ENCODE data around the gene UMAD1. TPM values are rescaled to one million over a fixed set of nuclear protein-coding genes. Genes with fewer than 3 reads are reported as not detected.

UMAD1 gene
- total RNA-seq, 1 donor from 2014 or later = 16.4 TPM

DNA sequence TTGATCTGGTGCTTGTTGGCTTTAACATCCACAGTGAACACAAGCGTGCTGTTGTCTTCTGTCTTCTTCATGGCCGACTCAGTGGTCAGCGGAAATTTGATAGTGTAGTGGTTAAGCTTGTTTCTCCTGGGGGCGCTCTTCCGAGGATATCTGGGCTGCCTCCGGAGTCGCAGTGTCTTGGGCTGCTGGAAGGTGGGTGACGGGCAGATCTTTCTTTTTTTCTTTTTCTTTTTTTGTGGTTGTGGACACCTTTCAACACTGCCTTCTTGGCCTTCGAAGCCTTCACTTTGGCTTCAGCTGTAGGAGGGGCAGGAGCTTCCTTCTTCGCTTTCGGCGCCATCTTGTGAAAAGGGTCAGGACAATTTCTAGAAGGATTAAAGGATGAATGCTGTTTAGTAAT is 101.7 kb downstream of the UMAD1 start:
- Histone ChIP-seq H3K36me3 (no peaks in the 10 kb centered on the region), H3K27ac (replicated peaks) (no peak overlapping the region), H3K4me3 (no peak overlapping the region), H3K27me3 (ENCODE audit: low read depth) (no peaks in the 10 kb centered on the region), H3K9me3 (replicated peaks) (no peaks in the 10 kb centered on the region), H3K4me1 (peaks cover 44% of the 10 kb centered on the region)
- TF ChIP-seq, protein P1, sequence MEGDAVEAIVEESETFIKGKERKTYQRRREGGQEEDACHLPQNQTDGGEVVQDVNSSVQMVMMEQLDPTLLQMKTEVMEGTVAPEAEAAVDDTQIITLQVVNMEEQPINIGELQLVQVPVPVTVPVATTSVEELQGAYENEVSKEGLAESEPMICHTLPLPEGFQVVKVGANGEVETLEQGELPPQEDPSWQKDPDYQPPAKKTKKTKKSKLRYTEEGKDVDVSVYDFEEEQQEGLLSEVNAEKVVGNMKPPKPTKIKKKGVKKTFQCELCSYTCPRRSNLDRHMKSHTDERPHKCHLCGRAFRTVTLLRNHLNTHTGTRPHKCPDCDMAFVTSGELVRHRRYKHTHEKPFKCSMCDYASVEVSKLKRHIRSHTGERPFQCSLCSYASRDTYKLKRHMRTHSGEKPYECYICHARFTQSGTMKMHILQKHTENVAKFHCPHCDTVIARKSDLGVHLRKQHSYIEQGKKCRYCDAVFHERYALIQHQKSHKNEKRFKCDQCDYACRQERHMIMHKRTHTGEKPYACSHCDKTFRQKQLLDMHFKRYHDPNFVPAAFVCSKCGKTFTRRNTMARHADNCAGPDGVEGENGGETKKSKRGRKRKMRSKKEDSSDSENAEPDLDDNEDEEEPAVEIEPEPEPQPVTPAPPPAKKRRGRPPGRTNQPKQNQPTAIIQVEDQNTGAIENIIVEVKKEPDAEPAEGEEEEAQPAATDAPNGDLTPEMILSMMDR (IDR thresholded peaks at IDR 0.05; ENCODE audit: borderline replicate concordance) = no peak
- intact Hi-C loops (cut with micrococcal nuclease) = no loop called here
- DNase-seq = no peak

GRCh38 chr7:7745258-7745657 is 104.7 kb downstream of the UMAD1 start:
- Histone ChIP-seq H3K4me1 (peaks cover 24% of the 10 kb centered on the region), H3K36me3 (no peaks in the 10 kb centered on the region), H3K9me3 (replicated peaks) (no peaks in the 10 kb centered on the region), H3K4me3 (no peak overlapping the region), H3K27ac (replicated peaks) (peak overlapping the region; percentile 49), H3K27me3 (ENCODE audit: low read depth) (no peaks in the 10 kb centered on the region)
- TF ChIP-seq, protein P1 (IDR thresholded peaks at IDR 0.05; ENCODE audit: borderline replicate concordance) = no peak
- intact Hi-C loops (cut with micrococcal nuclease) = no loop called here
- no peak for DNase-seq

DNA sequence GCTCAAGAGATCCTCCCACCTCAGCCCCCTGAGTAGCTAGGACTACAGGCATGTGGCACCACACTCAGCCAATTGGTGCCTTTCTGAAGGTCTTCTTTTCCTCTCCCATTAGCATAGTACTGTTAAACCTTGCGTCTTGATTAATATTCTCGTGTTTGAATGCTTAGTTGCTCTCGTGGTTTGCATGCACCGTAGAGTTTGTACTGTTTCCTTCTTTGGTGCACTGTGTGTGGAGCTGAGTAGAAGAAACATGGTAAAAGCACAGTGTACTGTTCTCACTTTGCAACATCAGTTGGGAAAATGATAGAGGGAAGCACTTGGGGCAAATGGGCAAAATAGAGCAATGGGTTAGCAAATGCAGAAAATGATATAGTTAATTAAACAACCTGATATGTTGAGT is 105.4 kb downstream of the UMAD1 start:
- Histone ChIP-seq H3K4me1 (peaks cover 26% of the 10 kb centered on the region), H3K4me3 (no peak overlapping the region), H3K27me3 (ENCODE audit: low read depth) (no peaks in the 10 kb centered on the region), H3K9me3 (replicated peaks) (no peaks in the 10 kb centered on the region), H3K27ac (replicated peaks) (peak overlapping the region; percentile 49), H3K36me3 (no peaks in the 10 kb centered on the region)
- TF ChIP-seq, protein P1 (IDR thresholded peaks at IDR 0.05; ENCODE audit: borderline replicate concordance) = no peak
- intact Hi-C loops (cut with micrococcal nuclease) = no loop called here
- DNase-seq = no peak

DNA sequence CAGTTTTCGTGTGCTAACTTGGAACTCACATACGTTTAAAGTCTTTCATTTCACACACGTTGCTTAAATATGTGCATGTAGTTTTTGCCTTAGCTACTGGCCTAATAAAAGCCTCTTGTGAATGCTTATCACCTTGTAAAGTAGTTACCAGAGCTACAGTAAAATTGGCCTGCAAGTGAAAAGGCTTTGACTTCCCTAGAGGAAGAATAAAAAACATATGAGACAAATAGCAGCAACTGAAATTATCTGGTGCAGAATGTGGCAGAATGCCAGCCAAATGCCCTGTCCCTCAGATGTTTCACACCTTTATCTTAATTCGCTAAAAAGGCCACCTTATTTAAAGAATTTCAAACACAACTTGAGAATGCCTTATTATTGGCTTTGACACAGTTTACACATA is 105.9 kb downstream of the UMAD1 start:
- TF ChIP-seq, protein P1 (IDR thresholded peaks at IDR 0.05; ENCODE audit: borderline replicate concordance) = no peak
- no peak for DNase-seq
- intact Hi-C loops (cut with micrococcal nuclease) = no loop called here
- Histone ChIP-seq H3K4me1 (peaks cover 31% of the 10 kb centered on the region), H3K27me3 (ENCODE audit: low read depth) (no peaks in the 10 kb centered on the region), H3K36me3 (no peaks in the 10 kb centered on the region), H3K27ac (replicated peaks) (peak overlapping the region; percentile 49), H3K4me3 (no peak overlapping the region), H3K9me3 (replicated peaks) (no peaks in the 10 kb centered on the region)

DNA sequence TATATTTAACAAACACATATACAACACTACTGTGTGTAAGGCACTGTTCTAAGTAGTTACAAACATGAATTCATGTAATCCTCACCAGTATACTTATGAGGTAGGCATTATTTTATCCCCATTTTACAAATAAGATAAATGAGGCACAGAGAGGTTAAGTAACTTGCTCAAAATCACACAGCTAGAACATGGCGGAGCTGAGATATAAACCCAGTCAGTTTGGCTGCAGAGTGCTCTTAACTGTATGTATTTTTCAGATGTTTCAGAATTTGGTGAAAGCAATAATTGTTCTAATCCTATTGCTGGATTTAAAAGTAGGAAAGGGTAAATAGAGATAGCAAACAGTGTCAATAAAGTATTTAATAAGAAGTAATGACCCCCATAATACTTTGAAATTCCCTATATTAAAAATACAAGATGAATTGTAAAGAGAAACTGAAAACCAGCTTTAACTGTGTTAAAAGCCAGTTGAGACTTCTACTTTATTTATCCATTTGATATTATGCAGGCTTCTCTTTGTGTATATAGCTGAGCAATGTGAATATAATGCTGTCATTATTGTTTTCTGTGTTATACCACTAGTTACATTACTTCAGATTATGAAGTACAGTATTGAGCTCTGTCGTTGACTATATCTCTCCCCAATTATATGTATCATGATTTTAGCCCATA is 110.2 kb downstream of the UMAD1 start:
- Histone ChIP-seq H3K4me1 (peaks cover 24% of the 10 kb centered on the region), H3K36me3 (no peaks in the 10 kb centered on the region), H3K4me3 (no peak overlapping the region), H3K9me3 (replicated peaks) (no peaks in the 10 kb centered on the region), H3K27ac (replicated peaks) (no peak overlapping the region), H3K27me3 (ENCODE audit: low read depth) (no peaks in the 10 kb centered on the region)
- intact Hi-C loops (cut with micrococcal nuclease) = no loop called here
- TF ChIP-seq, protein P1 (IDR thresholded peaks at IDR 0.05; ENCODE audit: borderline replicate concordance) = no peak
- no peak for DNase-seq
